K562 (cell line): ENCODE results near the gene ARL6IP6. TPM values are rescaled to one million over a fixed set of nuclear protein-coding genes. Genes with fewer than 3 reads are reported as not detected.

Experiments used
- ATAC-seq: fragments of 200-7000 bp; cut with Tn5 transposase; 3 replicates; pipeline ENCODE4 v1.9.1; 2020; ENCODE audit warnings: moderate library complexity
- BruUV-seq: library from RNA; stranded (reverse); fragments of 400-500 nt; replicated peaks from 2 replicates; lab custom pipeline; 2021; lab: Mats Ljungman, UMichigan
- CTCF ChIA-PET: fragments of 300-600 bp; formaldehyde crosslinking; extraction: SDS; loops from one replicate; lab custom pipeline; 2021; ENCODE audit warnings: low intra/inter-chr PET ratio; lab: Yijun Ruan, JAX
- POLR2A ChIA-PET: fragments of 300-600, 350-650 bp; sonication (Branson Sonifier 250); formaldehyde crosslinking; extraction: SDS; loops from one replicate; lab custom pipeline; 2021; ENCODE audit warnings: antibody characterized with exemption, inconsistent platforms; lab: Yijun Ruan, JAX
- DNase-seq, 4 experiments: peaks; one replicate each; pipeline versions ENCODE4 v3.0.0 to v3.0.0-alpha.2; 2011 to 2018; ENCODE audit warnings: low spot score in 3 of 4, mixed read lengths in 3 of 4; ENCODE audit errors: extremely low read depth in 1 of 4
- FAIRE-seq: peaks from 2 replicates; lab custom pipeline; 2011; peaks lifted over from hg19 to GRCh38; lab: Jason Lieb, UNC
- H2AFZ ChIP-seq: 2 replicates; pipeline ENCODE4 v1.6.0; 2011; ENCODE audit warnings: low read depth, low read length, control low read depth, inconsistent platforms
- H3K27ac ChIP-seq: fragments of 200-600 bp; 3 replicates; pipeline ENCODE4 v1.8.0; 2011; ENCODE audit warnings: low read depth, mild to moderate bottlenecking, control low read depth, inconsistent platforms, low read length, moderate library complexity, mixed read lengths; ENCODE audit errors: extremely low read depth
- H3K27me3 ChIP-seq, 2 experiments: fragments of 300-600 bp in 1 of 2; 2 replicates in 1 of 2; 3 replicates in 1 of 2; pipeline versions ENCODE4 v1.6.0 to v1.8.0; 2011; ENCODE audit warnings: inconsistent platforms in 2 of 2, low read length in 2 of 2, mild to moderate bottlenecking in 1 of 2, mixed read lengths in 1 of 2, moderate library complexity in 1 of 2; ENCODE audit not compliant: control insufficient read depth in 2 of 2, insufficient read depth in 2 of 2
- H3K36me3 ChIP-seq: fragments of 300-600 bp; 3 replicates; pipeline ENCODE4 v1.8.0; 2011; ENCODE audit warnings: mild to moderate bottlenecking, low read length, inconsistent platforms; ENCODE audit not compliant: control insufficient read depth, insufficient read depth
- H3K4me1 ChIP-seq, 2 experiments: fragments of 200-600 bp in 1 of 2; replicated peaks in 1 of 2; 2 replicates in 1 of 2; 3 replicates in 1 of 2; pipeline versions ENCODE4 v1.5.1 to v1.8.0; 2011; ENCODE audit warnings: inconsistent platforms in 2 of 2, low read length in 2 of 2, mild to moderate bottlenecking in 1 of 2, mixed read lengths in 1 of 2, moderate library complexity in 1 of 2; ENCODE audit not compliant: control insufficient read depth in 2 of 2, insufficient read depth in 2 of 2
- H3K4me2 ChIP-seq: 2 replicates; pipeline ENCODE4 v1.6.1; 2011; ENCODE audit warnings: low read length, control low read depth, inconsistent platforms, mixed read lengths; ENCODE audit not compliant: insufficient read depth
- H3K4me3 ChIP-seq: fragments of 200-600 bp; sonication (generic), shearing (Covaris generic); 2 replicates; pipeline ENCODE4 v1.5.1; 2016; ENCODE audit warnings: control low read depth, inconsistent platforms
- H3K79me2 ChIP-seq: fragments of 200-600 bp; 3 replicates; pipeline ENCODE4 v1.8.0; 2011; ENCODE audit warnings: low read length, inconsistent platforms; ENCODE audit not compliant: control insufficient read depth, insufficient read depth
- H3K9ac ChIP-seq, 2 experiments: 2 replicates each; pipeline versions ENCODE4 v1.6.0 to v1.6.1; 2011; ENCODE audit warnings: low read depth in 2 of 2, low read length in 2 of 2, control low read depth in 1 of 2, inconsistent platforms in 1 of 2, mild to moderate bottlenecking in 1 of 2, mixed read lengths in 1 of 2; ENCODE audit not compliant: insufficient read depth in 1 of 2
- H3K9me1 ChIP-seq: one replicate; pipeline ENCODE4 v1.6.0; 2011; ENCODE audit warnings: inconsistent platforms, mild to moderate bottlenecking, low read length, moderate library complexity; ENCODE audit not compliant: control insufficient read depth, insufficient read depth
- H3K9me3 ChIP-seq: replicated peaks from 2 replicates; pipeline ENCODE4 v1.5.1; 2011; ENCODE audit warnings: low read depth, low read length, inconsistent platforms; ENCODE audit not compliant: control insufficient read depth, insufficient read depth
- H4K20me1 ChIP-seq: replicated peaks from 2 replicates; pipeline ENCODE4 v1.6.1; 2011; ENCODE audit warnings: low read length, inconsistent platforms, mixed read lengths; ENCODE audit not compliant: control insufficient read depth, insufficient read depth
- FOXA1 ChIP-seq: fragments of 450-650 bp; IDR thresholded peaks from 2 replicates; pipeline ENCODE4 v1.6.1; 2016; ENCODE audit warnings: mild to moderate bottlenecking, borderline replicate concordance
- MCM2 ChIP-seq: fragments of 450-650 bp; IDR thresholded peaks from 2 replicates; pipeline ENCODE4 v1.6.1; 2017; ENCODE audit warnings: low read depth, mild to moderate bottlenecking
- NFIC ChIP-seq: fragments of 450-650 bp; IDR thresholded peaks from 2 replicates; pipeline ENCODE4 v1.6.1; 2017; ENCODE audit warnings: mild to moderate bottlenecking, inconsistent platforms
- POLR2A ChIP-seq: fragments of 450-650 bp; conservative IDR thresholded peaks from 2 replicates; pipeline ENCODE4 v1.6.1; 2016
- POLR2AphosphoS5 ChIP-seq: IDR thresholded peaks from 2 replicates; pipeline ENCODE4 v1.6.1; 2011; ENCODE audit warnings: mild to moderate bottlenecking, low read depth, low read length, moderate library complexity; ENCODE audit not compliant: control insufficient read depth, insufficient read depth
- POLR2G ChIP-seq: fragments of 200-400 bp; formaldehyde crosslinking; IDR thresholded peaks from 2 replicates; pipeline ENCODE4 v1.6.1; 2017; ENCODE audit warnings: low read depth, mild to moderate bottlenecking, antibody characterized with exemption, low read length, moderate library complexity
- TGIF2 ChIP-seq: sonication (generic); formaldehyde crosslinking; IDR thresholded peaks from 2 replicates; pipeline ENCODE4 v1.8.1; 2022; ENCODE audit warnings: mild to moderate bottlenecking, missing genetic modification reagents, moderate library complexity
- THRAP3 ChIP-seq: fragments of 450-650 bp; IDR thresholded peaks from 2 replicates; pipeline ENCODE4 v1.6.1; 2016; ENCODE audit warnings: mild to moderate bottlenecking, inconsistent platforms, borderline replicate concordance
- ZNF143 ChIP-seq: sonication (generic); formaldehyde crosslinking; IDR thresholded peaks from 2 replicates; pipeline ENCODE4 v1.9.0; 2022; ENCODE audit warnings: mild to moderate bottlenecking, missing genetic modification reagents
- WGBS: fragments of 100-300 bp; shearing (Covaris generic); methylation state at CpG from one replicate; pipeline ENCODE4 v1.1.6; 2016; ENCODE audit warnings: low coverage, mixed read lengths; ENCODE audit not compliant: insufficient coverage; ENCODE audit errors: missing lambda C conversion rate; 5-methylcytosine and 5-hydroxymethylcytosine counted together
- in situ Hi-C: fragments of 300-500 bp; cut with MboI; formaldehyde crosslinking; loops from 4 replicates; pipeline ENCODE4 v1.15.0; 2018; ENCODE audit warnings: inconsistent platforms, mixed read lengths
- intact Hi-C: fragments of 100-400 bp; cut with micrococcal nuclease; formaldehyde crosslinking; loops from 2 replicates; pipeline ENCODE4 v1.14.2; 2022
- polyA plus RNA-seq, 8 experiments: library from polyadenylated mRNA; depleted of rRNA in 4 of 8; stranded (reverse) in 5 of 8; unstranded in 3 of 8; fragments of >200 nt; fragmentation: Nextera tagmentation in 2 of 8; fragmentation: Illumina TruSeq in 1 of 8; extraction: Ambion mirVana in 2 of 8; extraction: Trizol in 1 of 8; gene quantifications; 2 replicates each; pipeline versions ENCODE4 v1.2.1 to v1.2.3, GENCODE V29; 2011 to 2014; ENCODE audit warnings: inconsistent platforms in 1 of 8, missing spikeins in 1 of 8
- total RNA-seq, 7 experiments: library from RNA; depleted of rRNA in 6 of 7; stranded (reverse); fragments of >200 nt in 6 of 7; fragmentation: Illumina TruSeq in 2 of 7; extraction: Trizol in 2 of 7; gene quantifications; 2 replicates each; pipeline versions ENCODE4 v1.2.1 to v1.2.3, GENCODE V29; 2011 to 2021; ENCODE audit warnings: low replicate concordance in 1 of 7

The ARL6IP6 gene
- total and polyA plus RNA-seq, 9 of the 15 experiments (the other 6 are each of a cell fraction or from before 2014, with no cell fraction given): 19.2 to 98.5 (median 36.2) TPM

GRCh38 chr2:152763651-152764050, 45.2 kb downstream of the ARL6IP6 start:
- WGBS: 75% methylated on average over 1 of the region's 1 CpG
- no peak for DNase-seq
- H3K36me3 ChIP-seq: peaks cover 20% of the 10 kb centered on the region; the same call in 1 of the 3 replicates
- H4K20me1 ChIP-seq: no peaks in the 10 kb centered on the region
- ATAC-seq: peak; percentile 56
- H3K9me3 ChIP-seq: no peaks in the 10 kb centered on the region; the same call in 1 of the 2 replicates
- no TSS peak for BruUV-seq
- TF ChIP-seq TGIF2 (CRISPR knock-in tag) (no peak), FOXA1 (no peak), POLR2G (0 out of 2 replicates have a peak, but pooled peaks have one; percentile 24), POLR2A (0 out of 2 replicates have a peak, but pooled peaks have one; percentile 30), ZNF143 (CRISPR knock-in tag) (no peak), POLR2AphosphoS5 (no peak), MCM2 (no peak)
- H3K27ac ChIP-seq: no peak overlapping the region
- H3K9ac ChIP-seq: no peak overlapping the region
- H3K4me3 ChIP-seq: no peak overlapping the region
- H3K9me1 ChIP-seq: no peaks in the 10 kb centered on the region
- ChIA-PET CTCF (no interaction called here), POLR2A (no interaction called here)
- intact Hi-C loops: no loop called here
- no peaks in the 10 kb centered on the region for H3K27me3 ChIP-seq
- in situ Hi-C loops: no loop called here
- no peak overlapping the region for H3K4me2 ChIP-seq
- FAIRE-seq: no peak
- no peak overlapping the region for H2AFZ ChIP-seq
- H3K79me2 ChIP-seq: no peaks in the 10 kb centered on the region
- no peaks in the 10 kb centered on the region for H3K4me1 ChIP-seq

- Histone ChIP-seq H3K9me3 (no peaks in the 10 kb centered on the region; the same call in 1 of the 2 replicates), H3K79me2 (no peaks in the 10 kb centered on the region), H4K20me1 (no peaks in the 10 kb centered on the region), H3K4me2 (no peak overlapping the region), H3K9ac (no peak overlapping the region), H3K4me1 (no peaks in the 10 kb centered on the region), H3K4me3 (no peak overlapping the region), H2AFZ (no peak overlapping the region), H3K27me3 (no peaks in the 10 kb centered on the region), H3K9me1 (no peaks in the 10 kb centered on the region), H3K27ac (no peak overlapping the region), H3K36me3 (0 out of 3 replicates have a peak, but pooled peaks cover 4% of the 10 kb centered on the region)
- ChIA-PET CTCF (no interaction called here), POLR2A (no interaction called here)
- TF ChIP-seq THRAP3: no peak
- TF ChIP-seq NFIC: peak; percentile 28
- no peak for ATAC-seq
- DNase-seq: no peak
- WGBS: 13% methylated on average over 1 of the region's 1 CpG
- in situ Hi-C loops: no loop called here
- intact Hi-C loops: no loop called here
- BruUV-seq: no TSS peak
- no peak for FAIRE-seq
Measured at GRCh38 chr2:152766928-152767327, 48.5 kb downstream of the ARL6IP6 start.
